Muscle of leg (tissue), 11 donors: ENCODE results near the gene AGAP6. TPM values are rescaled to one million over a fixed set of nuclear protein-coding genes. Genes with fewer than 3 reads are reported as not detected.
"Not testable (repeated sequence)": the region's sequence is repeated elsewhere in the genome, so short reads cannot be mapped to it uniquely, and the experiment has no call there.

ENCODE experiments used
- DNase-seq: peaks from one replicate; pipeline ENCODE4 v3.0.0; 2013
- H3K27ac ChIP-seq: one replicate; pipeline ENCODE4 v1.5.1; 2013; ENCODE audit warnings: mild to moderate bottlenecking, low read length, control low read depth
- H3K27me3 ChIP-seq: one replicate; pipeline ENCODE4 v1.6.1; 2013; ENCODE audit warnings: low read length; ENCODE audit not compliant: control insufficient read depth, insufficient read depth
- H3K36me3 ChIP-seq: one replicate; pipeline ENCODE4 v1.6.1; 2013; ENCODE audit warnings: low read length; ENCODE audit not compliant: control insufficient read depth, insufficient read depth
- H3K4me1 ChIP-seq: one replicate; pipeline ENCODE4 v1.6.1; 2013; ENCODE audit warnings: low read length; ENCODE audit not compliant: control insufficient read depth, insufficient read depth
- H3K4me3 ChIP-seq: one replicate; pipeline ENCODE4 v1.5.1; 2013; ENCODE audit warnings: low read length, control low read depth
- H3K9me3 ChIP-seq: replicated peaks from 2 replicates; pipeline ENCODE4 v1.6.1; 2013; ENCODE audit warnings: low read depth, low read length; ENCODE audit not compliant: control insufficient read depth
- WGBS: methylation state at CpG from one replicate; pipeline ENCODE4 v1.1.5; 2013; ENCODE audit warnings: missing lambda C conversion rate; ENCODE audit not compliant: insufficient coverage; 5-methylcytosine and 5-hydroxymethylcytosine counted together
- polyA plus RNA-seq, 8 donors: library from polyadenylated mRNA; unstranded; fragments of 120-200 nt; gene quantifications; one replicate each; pipeline versions ENCODE4 v1.2.1 to v1.2.3, GENCODE V29; 2013; ENCODE audit warnings: inconsistent platforms in 1 of 8, low replicate concordance in 1 of 8; ENCODE audit not compliant: insufficient read length in 8 of 8, insufficient read depth in 1 of 8
- total RNA-seq: library from RNA; stranded (reverse); fragments of 120-200 nt; gene quantifications from one replicate; pipeline ENCODE4 v1.2.4, GENCODE V29; 2013

The AGAP6 gene
- total and polyA plus RNA-seq, 9 donors = 6.6 to 27.0 (median 9.9) TPM

- no peak overlapping the region for H3K27ac ChIP-seq
- H3K27me3 ChIP-seq = peaks cover 13% of the 10 kb centered on the region
- H3K4me1 ChIP-seq = no peaks in the 10 kb centered on the region
- 33% methylated on average over 1 of the region's 3 CpGs for WGBS
- H3K36me3 ChIP-seq = no peaks in the 10 kb centered on the region
- no peak overlapping the region for H3K4me3 ChIP-seq
- DNase-seq = no peak
- no peaks in the 10 kb centered on the region for H3K9me3 ChIP-seq
These were observed 33.4 kb downstream of the AGAP6 start for GRCh38 chr10:50021646-50022045.

GRCh38 chr10:50024716-50025383 lies 36.6 kb downstream of the AGAP6 start:
- WGBS = 8% methylated on average over 24 of the region's 37 CpGs
- H3K36me3 ChIP-seq, H3K4me3 ChIP-seq, H3K27ac ChIP-seq, H3K9me3 ChIP-seq, DNase-seq, H3K4me1 ChIP-seq: not testable (repeated sequence)
- H3K27me3 ChIP-seq = peaks cover 14% of the 10 kb centered on the region

- H3K27ac ChIP-seq = no peak overlapping the region
- WGBS = 81% methylated on average over 14 of the region's 14 CpGs
- no peak for DNase-seq
These were observed 37.4 kb downstream of the AGAP6 start for GRCh38 chr10:50025627-50026026.

GRCh38 chr10:50027195-50027594 lies 39.0 kb downstream of the AGAP6 start:
- no peak for DNase-seq

More at GRCh38 chr10:50025627-50026026, 37.4 kb downstream of the AGAP6 start:
- Histone ChIP-seq H3K4me3 (no peak overlapping the region), H3K27me3 (peaks cover 14% of the 10 kb centered on the region), H3K36me3 (no peaks in the 10 kb centered on the region), H3K9me3 (no peaks in the 10 kb centered on the region), H3K4me1 (no peaks in the 10 kb centered on the region)

GRCh38 chr10:50033481-50033880 lies 45.3 kb downstream of the AGAP6 start:
- Histone ChIP-seq H3K27ac (no peak overlapping the region), H3K4me1 (no peaks in the 10 kb centered on the region), H3K27me3 (no peaks in the 10 kb centered on the region), H3K9me3 (no peaks in the 10 kb centered on the region), H3K4me3 (no peak overlapping the region), H3K36me3 (no peaks in the 10 kb centered on the region)
- WGBS = 100% methylated on average over 1 of the region's 3 CpGs
- no peak for DNase-seq

More at GRCh38 chr10:50027195-50027594, 39.0 kb downstream of the AGAP6 start:
- H3K4me3 ChIP-seq = no peak overlapping the region
- H3K36me3 ChIP-seq = no peaks in the 10 kb centered on the region
- peaks cover 14% of the 10 kb centered on the region for H3K27me3 ChIP-seq
- H3K9me3 ChIP-seq = no peaks in the 10 kb centered on the region
- no peaks in the 10 kb centered on the region for H3K4me1 ChIP-seq
- 88% methylated on average over 13 of the region's 13 CpGs for WGBS
- no peak overlapping the region for H3K27ac ChIP-seq

GRCh38 chr10:50035337-50035736 lies 47.1 kb downstream of the AGAP6 start:
- not testable (repeated sequence) for H3K9me3 ChIP-seq, H3K36me3 ChIP-seq, H3K27me3 ChIP-seq, H3K4me3 ChIP-seq, DNase-seq, H3K4me1 ChIP-seq, H3K27ac ChIP-seq
- 46% methylated on average over 2 of the region's 4 CpGs for WGBS

GRCh38 chr10:50044941-50045664 lies 56.9 kb downstream of the AGAP6 start:
- Histone ChIP-seq H3K4me1 (no peaks in the 10 kb centered on the region), H3K27ac (no peak overlapping the region), H3K4me3 (no peak overlapping the region), H3K36me3 (no peaks in the 10 kb centered on the region), H3K9me3 (no peaks in the 10 kb centered on the region), H3K27me3 (no peaks in the 10 kb centered on the region)
- DNase-seq = no peak
- 80% methylated on average over 1 of the region's 5 CpGs for WGBS

- not testable (repeated sequence) for H3K4me1 ChIP-seq, H3K36me3 ChIP-seq, DNase-seq, H3K9me3 ChIP-seq, H3K4me3 ChIP-seq, H3K27ac ChIP-seq, H3K27me3 ChIP-seq
- no CpG with 5 or more reads among the region's 9 CpGs for WGBS
These were observed 58.3 kb downstream of the AGAP6 start for GRCh38 chr10:50046457-50046856.

GRCh38 chr10:50047594-50047993 lies 59.4 kb downstream of the AGAP6 start:
- not testable (repeated sequence) for H3K9me3 ChIP-seq, H3K4me1 ChIP-seq, H3K27ac ChIP-seq, DNase-seq, H3K27me3 ChIP-seq, H3K4me3 ChIP-seq, H3K36me3 ChIP-seq
- WGBS = 80% methylated on average over 1 of the region's 5 CpGs

- not testable (repeated sequence) for H3K4me3 ChIP-seq, DNase-seq, H3K27me3 ChIP-seq, H3K9me3 ChIP-seq, H3K4me1 ChIP-seq, H3K36me3 ChIP-seq, H3K27ac ChIP-seq
- WGBS = 73% methylated on average over 2 of the region's 3 CpGs
These were observed 63.9 kb downstream of the AGAP6 start for GRCh38 chr10:50051995-50052660.
